H1 (cell line): Measurements from ENCODE around the gene ACTR2. TPM values are rescaled to one million over a fixed set of nuclear protein-coding genes. Genes with fewer than 3 reads are reported as not detected.

Experiments used
- CBX5 ChIP-seq: fragments of 300-800, 300-1000 bp; sonication (generic); IDR thresholded peaks from 2 replicates; pipeline ENCODE4 v1.7.1; 2016; ENCODE audit warnings: antibody characterized with exemption, low read length, low read depth
- CREB1 ChIP-seq: IDR thresholded peaks from 2 replicates; pipeline ENCODE4 v1.6.1; 2012; ENCODE audit warnings: inconsistent platforms
- CTCF ChIP-seq, 3 experiments: IDR thresholded peaks; 1 replicate in 2 of 3; 2 replicates in 1 of 3; pipeline versions ENCODE4 v1.5.1 to v1.6.1; 2011; ENCODE audit warnings: low read length in 3 of 3, mild to moderate bottlenecking in 3 of 3, inconsistent platforms in 2 of 3, low read depth in 1 of 3, moderate library complexity in 1 of 3; ENCODE audit not compliant: insufficient read depth in 1 of 3; ENCODE audit errors: control extremely low read depth in 1 of 3
- EP300 ChIP-seq, 2 experiments: IDR thresholded peaks; 1 replicate in 1 of 2; 2 replicates in 1 of 2; pipeline ENCODE4 v1.6.1; 2011 to 2012; ENCODE audit warnings: low read depth in 2 of 2, low read length in 2 of 2, mild to moderate bottlenecking in 2 of 2, borderline replicate concordance in 1 of 2, inconsistent platforms in 1 of 2, moderate library complexity in 1 of 2
- FOSL1 ChIP-seq: IDR thresholded peaks from 2 replicates; pipeline ENCODE4 v1.6.1; 2011; ENCODE audit warnings: mild to moderate bottlenecking, low read depth, low read length, moderate library complexity; ENCODE audit not compliant: insufficient read depth
- GTF2F1 ChIP-seq: IDR thresholded peaks from 2 replicates; pipeline ENCODE4 v1.6.1; 2012; ENCODE audit warnings: low read depth, low read length, improper control_type of control experiment, borderline replicate concordance
- JUN ChIP-seq: IDR thresholded peaks from 2 replicates; pipeline ENCODE4 v1.6.1; 2011; ENCODE audit warnings: low read depth, mild to moderate bottlenecking, improper control_type of control experiment, low read length
- KDM4A ChIP-seq: IDR thresholded peaks from one replicate; pipeline ENCODE4 v1.7.1; 2012; ENCODE audit warnings: low read depth, mild to moderate bottlenecking, moderate library complexity, low read length, inconsistent platforms; ENCODE audit not compliant: severe bottlenecking
- MAFK ChIP-seq: IDR thresholded peaks from 2 replicates; pipeline ENCODE4 v1.6.1; 2012; ENCODE audit warnings: low read depth, mild to moderate bottlenecking, improper control_type of control experiment, low read length
- MAX ChIP-seq: IDR thresholded peaks from 2 replicates; pipeline ENCODE4 v1.6.1; 2012; ENCODE audit warnings: inconsistent platforms
- NANOG ChIP-seq: IDR thresholded peaks from 2 replicates; pipeline ENCODE4 v1.6.1; 2011; ENCODE audit warnings: low read length, low read depth, mild to moderate bottlenecking, inconsistent platforms; ENCODE audit not compliant: insufficient read depth, poor library complexity, severe bottlenecking
- RFX5 ChIP-seq: IDR thresholded peaks from 2 replicates; pipeline ENCODE4 v1.6.1; 2011; ENCODE audit warnings: low read depth, low read length, improper control_type of control experiment, borderline replicate concordance
- SIRT6 ChIP-seq: IDR thresholded peaks from one replicate; pipeline ENCODE4 v1.7.1; 2012; ENCODE audit warnings: low read length, inconsistent platforms
- SUZ12 ChIP-seq: fragments of 200-600 bp; sonication (generic); IDR thresholded peaks from 2 replicates; pipeline ENCODE4 v1.6.1; 2012; ENCODE audit warnings: mild to moderate bottlenecking, inconsistent platforms, low read length, moderate library complexity, mixed read lengths
- TAF1 ChIP-seq: IDR thresholded peaks from 2 replicates; pipeline ENCODE4 v1.6.1; 2011; ENCODE audit warnings: mild to moderate bottlenecking, low read depth, low read length
- TCF12 ChIP-seq: IDR thresholded peaks from 2 replicates; pipeline ENCODE4 v1.6.1; 2011; ENCODE audit warnings: low read depth, mild to moderate bottlenecking, low read length
- ZNF274 ChIP-seq: IDR thresholded peaks from 2 replicates; pipeline ENCODE4 v1.7.0; 2012; ENCODE audit warnings: low read length, borderline replicate concordance; ENCODE audit errors: extremely low read depth
- polyA plus RNA-seq, 7 experiments: library from polyadenylated mRNA; depleted of rRNA in 3 of 7; stranded (reverse) in 5 of 7; unstranded in 2 of 7; fragments of >200 nt in 5 of 7; fragments of 200-250 nt in 2 of 7; gene quantifications; 1 replicate in 5 of 7; 2 replicates in 1 of 7; 4 replicates in 1 of 7; pipeline versions ENCODE4 v1.2.1 to v1.2.3, GENCODE V29; 2011 to 2013; ENCODE audit warnings: missing spikeins in 2 of 7, mixed read lengths in 2 of 7
- total RNA-seq: library from RNA; stranded (reverse); fragmentation: NEBNext Ultra II Directional; extraction: Animal tissue kit (Norgen Biotek cat#: 25700); gene quantifications from 2 replicates; pipeline ENCODE4 v1.2.1, GENCODE V29; 2021

Gene ACTR2
- total and polyA plus RNA-seq, 2 of the 8 experiments (the other 6 are each of a cell fraction or from before 2014, with no cell fraction given) = 28.3 to 171 TPM

- TF ChIP-seq CTCF (IDR thresholded peaks at IDR 0.05; ENCODE audit: control extremely low read depth in 1 of 3, insufficient read depth in 1 of 3, low read depth in 1 of 3, low read length in 3 of 3) (no peak), CBX5 (no peak), CREB1 (peak; percentile 35; the same call in 1 of the 2 replicates), KDM4A (no peak), TAF1 (no peak), MAX (no peak), TCF12 (peak; percentile 96), EP300 (IDR thresholded peaks at IDR 0.05; ENCODE audit: borderline replicate concordance in 1 of 2, low read depth in 2 of 2, low read length in 2 of 2) (peak in 1 of 2 experiments; percentile 71; a peak in 1 of 3 replicates), MAFK (no peak), JUN (no peak), SIRT6 (no peak), FOSL1 (no peak), SUZ12 (no peak), NANOG (peak; percentile 83), ZNF274 (peak; percentile 58; the same call in 1 of the 2 replicates), GTF2F1 (no peak), RFX5 (no peak)
- TF ChIP-seq, all 59 proteins: peak for 16
Observed at GRCh38 chr2:65275141-65275915, 47.7 kb downstream of the ACTR2 start (continued).
